PC-9 (cell line): ENCODE data around the gene C20orf204. TPM values are rescaled to one million over a fixed set of nuclear protein-coding genes. Genes with fewer than 3 reads are reported as not detected.

Experiments used
- BruUV-seq: library from RNA; stranded (reverse); fragments of 400-500 nt; replicated peaks from 2 replicates; lab custom pipeline; 2021; lab: Mats Ljungman, UMichigan
- CTCF ChIA-PET: fragments of 300-600 bp; sonication (Branson Sonifier 250); formaldehyde crosslinking; loops from one replicate; lab custom pipeline; 2022; ENCODE audit warnings: antibody characterized with exemption; lab: Charles Lee
- POLR2A ChIA-PET: fragments of 300-600 bp; sonication (Branson Sonifier 250); formaldehyde crosslinking; loops from one replicate; lab custom pipeline; 2022; ENCODE audit warnings: antibody characterized with exemption; ENCODE audit not compliant: unreplicated experiment; lab: Charles Lee
- DNase-seq, 2 experiments: peaks; one replicate each; pipeline versions ENCODE4 v3.0.0 to v3.0.0-alpha.2; 2015 to 2022; ENCODE audit warnings: mixed read lengths in 1 of 2
- H2AFZ ChIP-seq: fragments of 200-600 bp; sonication (generic); 2 replicates; pipeline ENCODE4 v1.8.1; 2017; ENCODE audit warnings: antibody characterized with exemption
- H3F3A ChIP-seq: fragments of 200-600 bp; sonication (generic); 2 replicates; pipeline ENCODE4 v1.8.1; 2017; ENCODE audit warnings: antibody characterized with exemption, mild to moderate bottlenecking, low read depth; ENCODE audit not compliant: insufficient read depth
- H3K27ac ChIP-seq: fragments of 200-600 bp; sonication (generic); 2 replicates; pipeline ENCODE4 v1.6.1; 2016; ENCODE audit warnings: mixed run types
- H3K27me3 ChIP-seq: fragments of 200-600 bp; sonication (generic); 2 replicates; pipeline ENCODE4 v1.6.1; 2016; ENCODE audit warnings: low read depth, mixed run types; ENCODE audit not compliant: insufficient read depth
- H3K36me3 ChIP-seq: fragments of 200-600 bp; sonication (generic); 2 replicates; pipeline ENCODE4 v1.6.1; 2016; ENCODE audit warnings: low read depth, mixed run types
- H3K4me1 ChIP-seq: fragments of 200-600 bp; sonication (generic); replicated peaks from 2 replicates; pipeline ENCODE4 v1.6.1; 2016; ENCODE audit warnings: mixed run types; ENCODE audit not compliant: insufficient read depth
- H3K4me2 ChIP-seq: fragments of 200-600 bp; sonication (generic); 2 replicates; pipeline ENCODE4 v1.6.1; 2017; ENCODE audit warnings: mixed run types
- H3K4me3 ChIP-seq: fragments of 200-600 bp; sonication (generic); 2 replicates; pipeline ENCODE4 v1.6.1; 2016; ENCODE audit warnings: mixed run types
- H3K79me2 ChIP-seq: fragments of 200-600 bp; sonication (generic); 2 replicates; pipeline ENCODE4 v1.6.1; 2017; ENCODE audit warnings: low read depth, mixed run types
- H3K9me2 ChIP-seq: fragments of 200-600 bp; sonication (generic); 2 replicates; pipeline ENCODE4 v1.8.1; 2017; ENCODE audit warnings: mild to moderate bottlenecking; ENCODE audit not compliant: insufficient read depth
- H3K9me3 ChIP-seq: fragments of 200-600 bp; sonication (generic); 2 replicates; pipeline ENCODE4 v1.8.1; 2016; ENCODE audit warnings: low read depth; ENCODE audit not compliant: insufficient read depth
- H4K20me1 ChIP-seq: fragments of 200-600 bp; sonication (generic); 2 replicates; pipeline ENCODE4 v1.8.1; 2017; ENCODE audit not compliant: insufficient read depth
- EZH2 ChIP-seq: fragments of 200-600 bp; sonication (generic); IDR thresholded peaks from 2 replicates; pipeline ENCODE4 v1.8.0; 2017; ENCODE audit warnings: antibody characterized with exemption, low read depth
- intact Hi-C: fragments of 100-400 bp; cut with micrococcal nuclease; formaldehyde crosslinking; loops from one replicate; pipeline ENCODE4 v1.10.0; 2022; ENCODE audit not compliant: unreplicated experiment
- total RNA-seq: library from RNA; stranded (reverse); gene quantifications from 2 replicates; pipeline ENCODE4 v1.2.3, GENCODE V29; 2021
- TF ChIP-seq, protein P1 (sequence below): fragments of 200-600 bp; sonication (generic); conservative IDR thresholded peaks from 2 replicates; pipeline ENCODE4 v1.6.1; 2017; ENCODE audit warnings: mixed run types, antibody characterized with exemption, mild to moderate bottlenecking, moderate library complexity

C20orf204 gene
- total RNA-seq, 1 experiment from 2014 or later = 3.8 TPM

DNA sequence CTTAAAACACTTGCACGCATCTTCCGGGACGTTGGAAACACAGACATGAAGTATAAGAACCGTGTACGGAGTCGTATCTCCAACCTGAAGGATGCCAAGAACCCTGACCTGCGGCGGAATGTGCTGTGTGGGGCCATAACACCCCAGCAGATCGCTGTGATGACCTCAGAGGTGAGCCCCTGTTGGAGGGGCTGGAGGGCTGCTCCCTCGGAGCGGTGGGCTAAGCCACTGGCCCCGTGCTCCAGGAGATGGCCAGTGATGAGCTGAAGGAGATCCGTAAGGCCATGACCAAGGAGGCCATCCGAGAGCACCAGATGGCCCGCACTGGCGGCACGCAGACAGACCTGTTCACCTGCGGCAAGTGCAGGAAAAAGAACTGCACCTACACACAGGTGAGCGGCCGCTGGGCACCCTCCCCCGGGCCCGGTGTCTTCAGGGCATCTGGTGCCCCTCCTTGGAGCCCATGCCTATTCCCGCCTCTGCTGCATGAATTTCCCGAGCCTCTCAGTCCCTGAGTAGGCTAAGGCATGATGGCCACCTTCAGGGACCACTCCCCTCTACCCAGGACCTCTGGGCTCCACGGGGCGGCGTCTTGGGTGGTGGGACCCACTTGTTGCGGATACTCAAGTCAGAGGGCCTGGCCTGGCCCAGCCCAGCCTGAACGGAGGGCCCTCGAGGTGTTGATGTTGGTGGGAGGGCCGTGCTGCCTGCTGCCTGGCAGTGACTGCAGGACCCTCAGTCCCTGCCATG, 34.4 kb downstream of the C20orf204 start:
- Histone ChIP-seq H3K4me2 (no peak overlapping the region), H3K9me2 (no peaks in the 10 kb centered on the region), H3K79me2 (no peaks in the 10 kb centered on the region), H3K4me1 (peaks cover 22% of the 10 kb centered on the region), H3K36me3 (no peaks in the 10 kb centered on the region), H3F3A (peaks cover 14% of the 10 kb centered on the region; the same call in 1 of the 2 replicates), H3K27me3 (no peaks in the 10 kb centered on the region), H2AFZ (no peak overlapping the region), H3K4me3 (no peak overlapping the region), H4K20me1 (peaks cover 11% of the 10 kb centered on the region), H3K9me3 (no peaks in the 10 kb centered on the region), H3K27ac (no peak overlapping the region)
- DNase-seq = no peak
- intact Hi-C loops = no loop called here
- ChIA-PET CTCF (interaction anchor here (1.3 to 1.6 kb wide), 2 partner anchors 12 to 32 kb away, joined by 3 to 8 read pairs; no protein-coding TSS in a partner anchor), POLR2A (no interaction called here)
- TF ChIP-seq, protein P1, sequence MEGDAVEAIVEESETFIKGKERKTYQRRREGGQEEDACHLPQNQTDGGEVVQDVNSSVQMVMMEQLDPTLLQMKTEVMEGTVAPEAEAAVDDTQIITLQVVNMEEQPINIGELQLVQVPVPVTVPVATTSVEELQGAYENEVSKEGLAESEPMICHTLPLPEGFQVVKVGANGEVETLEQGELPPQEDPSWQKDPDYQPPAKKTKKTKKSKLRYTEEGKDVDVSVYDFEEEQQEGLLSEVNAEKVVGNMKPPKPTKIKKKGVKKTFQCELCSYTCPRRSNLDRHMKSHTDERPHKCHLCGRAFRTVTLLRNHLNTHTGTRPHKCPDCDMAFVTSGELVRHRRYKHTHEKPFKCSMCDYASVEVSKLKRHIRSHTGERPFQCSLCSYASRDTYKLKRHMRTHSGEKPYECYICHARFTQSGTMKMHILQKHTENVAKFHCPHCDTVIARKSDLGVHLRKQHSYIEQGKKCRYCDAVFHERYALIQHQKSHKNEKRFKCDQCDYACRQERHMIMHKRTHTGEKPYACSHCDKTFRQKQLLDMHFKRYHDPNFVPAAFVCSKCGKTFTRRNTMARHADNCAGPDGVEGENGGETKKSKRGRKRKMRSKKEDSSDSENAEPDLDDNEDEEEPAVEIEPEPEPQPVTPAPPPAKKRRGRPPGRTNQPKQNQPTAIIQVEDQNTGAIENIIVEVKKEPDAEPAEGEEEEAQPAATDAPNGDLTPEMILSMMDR = no peak
- no peak for TF ChIP-seq EZH2
- no TSS peak for BruUV-seq

DNA sequence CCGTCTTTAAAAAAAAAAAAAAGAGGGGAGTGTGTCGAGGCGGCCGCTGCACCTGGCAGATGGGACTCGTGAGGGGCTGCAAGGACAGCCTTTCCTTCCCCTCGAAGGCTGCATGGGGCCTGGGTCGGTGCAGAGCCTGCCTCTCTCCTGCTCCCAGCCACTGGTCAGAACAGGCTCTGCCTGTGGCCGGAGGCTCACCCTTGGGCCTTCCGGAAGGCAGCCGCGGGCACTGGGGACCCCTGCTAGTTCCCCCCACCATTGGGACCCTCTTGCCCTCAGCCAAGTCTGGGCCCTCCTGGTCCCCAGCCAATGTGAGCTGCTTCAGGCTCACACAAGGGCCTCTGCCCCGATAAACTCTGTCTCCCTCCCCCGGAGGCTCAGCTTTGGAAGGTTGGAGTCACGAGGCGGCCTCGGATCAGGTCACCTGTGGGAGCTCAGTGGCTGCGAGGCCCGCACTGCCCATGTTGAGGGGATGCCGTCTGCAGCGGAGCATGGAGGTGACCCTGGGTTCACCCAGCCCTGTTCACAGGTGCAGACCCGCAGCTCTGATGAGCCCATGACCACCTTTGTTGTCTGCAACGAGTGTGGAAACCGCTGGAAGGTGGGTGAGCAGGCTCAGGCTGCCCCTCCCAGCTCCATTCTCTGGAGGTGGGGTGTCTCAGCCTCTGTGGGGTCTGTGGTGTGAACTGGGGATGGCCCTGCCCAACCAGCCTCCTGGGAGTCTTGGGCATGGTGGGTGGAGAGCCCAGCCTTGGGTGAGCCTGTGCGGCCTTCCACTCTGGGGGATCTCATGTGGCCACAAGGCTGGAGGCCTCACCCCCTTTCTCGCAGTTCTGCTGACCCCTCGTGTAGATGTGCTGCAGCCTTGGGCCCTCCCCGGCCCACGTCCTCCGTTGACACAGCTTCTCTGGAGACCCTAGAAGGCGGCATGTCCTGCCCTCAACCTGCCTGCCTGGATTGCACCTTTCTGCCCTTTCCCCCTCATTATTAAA, 35.7 kb downstream of the C20orf204 start:
- no peaks in the 10 kb centered on the region for H3K9me2 ChIP-seq
- peaks cover 9% of the 10 kb centered on the region; the same call in 1 of the 2 replicates for H3F3A ChIP-seq
- no peak overlapping the region for H3K27ac ChIP-seq
- no peaks in the 10 kb centered on the region for H3K36me3 ChIP-seq
- no peaks in the 10 kb centered on the region for H3K79me2 ChIP-seq
- peaks cover 6% of the 10 kb centered on the region for H4K20me1 ChIP-seq
- H3K27me3 ChIP-seq = no peaks in the 10 kb centered on the region
- H3K4me3 ChIP-seq = no peak overlapping the region
- H3K9me3 ChIP-seq = no peaks in the 10 kb centered on the region
- ChIA-PET CTCF (no interaction called here), POLR2A (interaction anchor here (0.8 kb wide), 1 partner anchor 114 kb away, joined by 6 read pairs; no protein-coding TSS in a partner anchor)
- intact Hi-C loops = no loop called here
- no peak overlapping the region for H3K4me2 ChIP-seq
- H2AFZ ChIP-seq = no peak overlapping the region
- BruUV-seq = no TSS peak
- H3K4me1 ChIP-seq = peaks cover 10% of the 10 kb centered on the region
- no peak for TF ChIP-seq EZH2
- TF ChIP-seq, protein P1 = no peak
- DNase-seq = no peak

DNA sequence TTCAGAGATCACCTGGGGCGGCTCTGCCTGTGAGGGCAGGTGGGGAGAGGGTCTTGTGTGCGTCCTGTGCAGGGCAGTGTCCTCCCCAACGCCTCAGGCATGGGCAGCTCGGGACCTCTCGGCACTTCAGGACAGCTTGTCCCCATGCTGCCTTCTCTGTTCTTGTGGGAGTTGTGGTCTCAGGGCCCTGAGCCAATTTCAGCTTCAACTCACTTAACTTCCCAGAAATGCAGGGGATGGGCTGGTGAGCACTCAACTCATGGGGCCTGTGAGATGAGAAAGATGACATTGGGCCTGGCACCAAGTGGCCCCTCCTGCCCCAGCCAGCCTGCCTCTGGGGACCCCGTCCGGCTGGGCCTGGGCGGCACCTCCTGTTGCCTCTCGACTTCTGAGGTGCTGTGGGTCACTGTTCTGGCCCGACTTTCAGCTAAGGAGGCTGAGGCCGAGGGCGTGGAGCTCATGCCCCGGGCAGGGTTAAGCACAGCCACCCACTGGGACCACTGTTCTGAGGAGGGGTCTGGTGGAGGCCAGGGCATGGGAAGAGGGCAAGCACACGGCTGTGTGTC, 36.6 kb downstream of the C20orf204 start:
- DNase-seq = no peak
- POLR2A ChIA-PET = no interaction called here
- H3K4me1 ChIP-seq = 0 out of 2 replicates have a peak, but pooled peaks cover under 1% of the 10 kb centered on the region
- intact Hi-C loops = no loop called here
- peaks cover 1% of the 10 kb centered on the region; the same call in 1 of the 2 replicates for H3K79me2 ChIP-seq
- CTCF ChIA-PET = no interaction called here
- H2AFZ ChIP-seq = no peak overlapping the region
- peaks cover 6% of the 10 kb centered on the region for H4K20me1 ChIP-seq
- H3K36me3 ChIP-seq = no peaks in the 10 kb centered on the region
- H3K4me2 ChIP-seq = no peak overlapping the region
- no peaks in the 10 kb centered on the region for H3K9me3 ChIP-seq
- H3K27me3 ChIP-seq = no peaks in the 10 kb centered on the region
- peaks cover 3% of the 10 kb centered on the region; the same call in 1 of the 2 replicates for H3F3A ChIP-seq
- H3K27ac ChIP-seq = no peak overlapping the region
- TF ChIP-seq, protein P1 = no peak
- no peak for TF ChIP-seq EZH2
- no peaks in the 10 kb centered on the region for H3K9me2 ChIP-seq
- BruUV-seq = no TSS peak
- H3K4me3 ChIP-seq = no peak overlapping the region
